ENCODE data around the gene WIPI1.

WIPI1 gene

DNA sequence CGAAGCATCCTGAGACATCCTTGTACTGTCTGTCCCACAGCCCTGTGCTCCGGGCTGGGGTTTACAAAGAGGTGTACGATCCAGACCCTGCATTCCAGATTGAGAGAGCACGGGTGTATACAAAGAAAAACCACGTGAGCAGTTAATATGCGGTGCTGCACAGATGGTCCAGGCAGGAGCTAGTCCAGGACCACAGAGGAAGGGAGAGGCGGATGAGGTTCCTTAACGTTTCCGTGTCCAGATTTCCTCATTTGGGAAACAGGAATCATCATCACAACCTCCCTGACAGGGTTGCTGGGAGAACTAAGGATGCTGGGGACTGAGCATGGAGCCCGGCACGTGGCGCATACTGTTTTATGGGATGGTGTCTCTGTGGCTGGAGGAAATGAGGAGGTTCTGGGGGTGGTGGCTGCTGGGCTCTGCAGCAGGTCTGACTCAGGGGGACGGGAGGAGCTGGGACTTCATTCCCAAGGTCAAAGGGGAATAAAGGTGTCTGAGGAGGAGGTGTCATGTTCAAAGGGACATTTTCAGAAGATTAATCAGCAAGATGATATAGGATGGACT is 26.2 kb downstream of the WIPI1 start:
- Histone ChIP-seq H3K4me3 (replicated peaks; ENCODE audit: low read depth, low read length) (no peak overlapping the region), H3K27me3 (replicated peaks; ENCODE audit: control insufficient read depth, insufficient read depth, low read length) (no peaks in the 10 kb centered on the region), H3K36me3 (ENCODE audit: control insufficient read depth, insufficient read depth, low read length) (peaks cover 46% of the 10 kb centered on the region)
- no peak for DNase-seq (ENCODE audit: extremely low read depth, insufficient read length)
- TF ChIP-seq, protein P1, sequence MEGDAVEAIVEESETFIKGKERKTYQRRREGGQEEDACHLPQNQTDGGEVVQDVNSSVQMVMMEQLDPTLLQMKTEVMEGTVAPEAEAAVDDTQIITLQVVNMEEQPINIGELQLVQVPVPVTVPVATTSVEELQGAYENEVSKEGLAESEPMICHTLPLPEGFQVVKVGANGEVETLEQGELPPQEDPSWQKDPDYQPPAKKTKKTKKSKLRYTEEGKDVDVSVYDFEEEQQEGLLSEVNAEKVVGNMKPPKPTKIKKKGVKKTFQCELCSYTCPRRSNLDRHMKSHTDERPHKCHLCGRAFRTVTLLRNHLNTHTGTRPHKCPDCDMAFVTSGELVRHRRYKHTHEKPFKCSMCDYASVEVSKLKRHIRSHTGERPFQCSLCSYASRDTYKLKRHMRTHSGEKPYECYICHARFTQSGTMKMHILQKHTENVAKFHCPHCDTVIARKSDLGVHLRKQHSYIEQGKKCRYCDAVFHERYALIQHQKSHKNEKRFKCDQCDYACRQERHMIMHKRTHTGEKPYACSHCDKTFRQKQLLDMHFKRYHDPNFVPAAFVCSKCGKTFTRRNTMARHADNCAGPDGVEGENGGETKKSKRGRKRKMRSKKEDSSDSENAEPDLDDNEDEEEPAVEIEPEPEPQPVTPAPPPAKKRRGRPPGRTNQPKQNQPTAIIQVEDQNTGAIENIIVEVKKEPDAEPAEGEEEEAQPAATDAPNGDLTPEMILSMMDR (IDR thresholded peaks at IDR 0.05; ENCODE audit: insufficient read depth, low read length, poor library complexity, severe bottlenecking), result no peak

DNA sequence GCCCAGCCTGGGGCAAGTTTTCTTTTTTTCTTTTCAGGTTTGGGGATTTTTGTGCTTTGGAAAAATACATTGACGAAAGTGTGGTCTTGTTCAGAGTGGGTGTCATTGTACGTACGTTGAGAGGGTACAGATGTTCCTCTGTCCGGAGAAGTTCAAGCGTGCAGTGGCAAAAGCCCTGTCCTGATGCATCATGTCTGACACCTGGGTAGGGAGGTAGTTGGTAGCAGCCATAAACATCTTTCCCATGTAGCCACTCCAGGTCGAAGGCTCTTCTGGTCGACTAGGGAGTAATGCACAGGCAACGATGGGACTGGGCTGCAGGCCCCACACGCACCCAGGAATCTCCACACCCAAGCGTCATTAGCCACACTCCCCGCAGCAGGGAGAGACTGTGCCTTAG is 27.4 kb downstream of the WIPI1 start:
- no peak overlapping the region for H3K4me3 ChIP-seq (replicated peaks; ENCODE audit: low read depth, low read length)
- DNase-seq (ENCODE audit: extremely low read depth, insufficient read length), result no peak
- TF ChIP-seq, protein P1 (IDR thresholded peaks at IDR 0.05; ENCODE audit: insufficient read depth, low read length, poor library complexity, severe bottlenecking), result no peak
- no peaks in the 10 kb centered on the region for H3K27me3 ChIP-seq (replicated peaks; ENCODE audit: control insufficient read depth, insufficient read depth, low read length)
- H3K36me3 ChIP-seq (ENCODE audit: control insufficient read depth, insufficient read depth, low read length), result peaks cover 46% of the 10 kb centered on the region

DNA sequence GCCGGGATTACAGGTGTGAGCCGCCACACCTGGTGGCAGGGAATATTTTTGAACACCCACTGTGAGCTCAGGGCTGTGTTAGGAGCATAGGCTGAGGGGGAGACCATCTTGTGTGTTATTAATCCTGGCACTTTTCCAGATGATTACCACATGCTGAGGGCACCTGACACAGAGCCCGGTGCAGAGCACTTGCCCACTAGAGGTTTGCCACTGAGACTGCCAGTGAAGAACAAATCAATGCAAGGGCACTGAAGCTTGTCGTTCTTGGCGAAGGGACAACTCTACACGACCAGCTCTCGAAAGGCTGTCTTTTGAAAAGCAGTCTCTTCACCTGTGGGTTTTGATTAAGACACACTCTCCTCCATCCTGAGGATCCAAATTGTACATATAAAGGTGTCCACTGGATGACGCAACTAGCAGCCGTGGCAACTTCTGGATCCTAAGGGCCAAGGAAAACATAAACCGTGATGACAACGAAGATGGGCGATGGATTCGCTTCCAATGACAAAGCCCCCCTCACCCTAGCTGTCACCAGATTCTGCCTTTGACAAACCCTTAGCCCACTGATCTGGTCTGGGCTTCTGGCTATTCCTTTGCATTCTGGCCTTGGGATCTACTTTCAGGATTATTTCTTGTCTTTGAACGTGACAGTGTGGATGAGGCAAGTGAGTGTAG is 28.7 kb downstream of the WIPI1 start:
- TF ChIP-seq, protein P1 (IDR thresholded peaks at IDR 0.05; ENCODE audit: insufficient read depth, low read length, poor library complexity, severe bottlenecking), result no peak
- Histone ChIP-seq H3K27me3 (replicated peaks; ENCODE audit: control insufficient read depth, insufficient read depth, low read length) (no peaks in the 10 kb centered on the region), H3K4me3 (replicated peaks; ENCODE audit: low read depth, low read length) (no peak overlapping the region), H3K36me3 (ENCODE audit: control insufficient read depth, insufficient read depth, low read length) (peaks cover 41% of the 10 kb centered on the region)
- DNase-seq (ENCODE audit: extremely low read depth, insufficient read length), result no peak

DNA sequence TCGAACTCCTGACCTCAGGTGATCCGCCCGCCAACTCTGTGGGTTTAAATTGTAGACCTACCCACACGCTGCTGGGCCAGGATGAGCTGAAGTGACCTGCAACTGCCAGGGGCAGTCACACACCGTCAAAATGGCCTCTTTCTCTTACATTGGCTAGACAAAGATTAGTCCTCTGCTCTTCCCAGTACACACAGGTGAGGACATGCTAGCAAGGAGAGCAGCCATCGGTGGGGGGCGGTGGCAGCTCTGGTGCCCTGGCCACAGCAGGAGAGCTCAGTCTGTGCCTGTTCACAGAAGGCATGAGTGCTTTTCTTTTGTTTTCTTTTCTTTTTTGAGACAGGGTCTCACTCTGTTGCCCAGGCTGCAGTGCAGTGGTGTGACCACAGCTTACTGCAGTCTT is 29.7 kb downstream of the WIPI1 start:
- DNase-seq (ENCODE audit: extremely low read depth, insufficient read length), result no peak
- TF ChIP-seq, protein P1 (IDR thresholded peaks at IDR 0.05; ENCODE audit: insufficient read depth, low read length, poor library complexity, severe bottlenecking), result no peak
- Histone ChIP-seq H3K27me3 (replicated peaks; ENCODE audit: control insufficient read depth, insufficient read depth, low read length) (no peaks in the 10 kb centered on the region), H3K4me3 (replicated peaks; ENCODE audit: low read depth, low read length) (no peak overlapping the region), H3K36me3 (ENCODE audit: control insufficient read depth, insufficient read depth, low read length) (peaks cover 36% of the 10 kb centered on the region)

DNA sequence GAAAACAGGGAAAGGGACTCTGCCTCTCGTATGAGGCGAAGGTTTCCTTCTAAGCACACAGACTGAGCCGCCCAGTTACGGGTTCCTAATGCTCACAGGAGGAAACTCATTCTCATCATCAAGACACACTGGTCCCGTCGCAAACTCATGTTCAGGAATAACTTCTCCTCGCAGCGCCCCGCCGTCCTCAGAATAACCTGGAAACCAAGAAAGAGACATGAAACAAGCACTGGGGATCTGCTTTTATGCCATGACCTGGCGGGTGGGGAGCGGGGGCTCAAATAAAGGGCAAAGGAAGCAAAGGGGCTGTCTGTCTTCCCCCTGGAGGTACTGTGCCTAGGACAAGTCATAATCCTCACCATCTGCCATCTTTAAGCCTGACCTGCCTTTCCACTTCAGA is 31.3 kb downstream of the WIPI1 start:
- TF ChIP-seq, protein P1 (IDR thresholded peaks at IDR 0.05; ENCODE audit: insufficient read depth, low read length, poor library complexity, severe bottlenecking), result no peak
- H3K36me3 ChIP-seq (ENCODE audit: control insufficient read depth, insufficient read depth, low read length), result peaks cover 26% of the 10 kb centered on the region
- no peak for DNase-seq (ENCODE audit: extremely low read depth, insufficient read length)
- H3K4me3 ChIP-seq (replicated peaks; ENCODE audit: low read depth, low read length), result no peak overlapping the region
- no peaks in the 10 kb centered on the region for H3K27me3 ChIP-seq (replicated peaks; ENCODE audit: control insufficient read depth, insufficient read depth, low read length)

Measured in GM06990 (cell line).